ENCODE measurements around the gene COL13A1. TPM values are rescaled to one million over a fixed set of nuclear protein-coding genes. Genes with fewer than 3 reads are reported as not detected.

The COL13A1 gene
- total and polyA plus RNA-seq, 2 of the 8 experiments (the other 6 are each of a cell fraction or from before 2014, with no cell fraction given) = 2.6 to 5.2 TPM

GRCh38 chr10:69961881-69962745 lies 160.4 kb downstream of the COL13A1 start (continued):
- no peak for TF ChIP-seq CHD7 (IDR thresholded peaks at IDR 0.05; ENCODE audit: insufficient replicate concordance, low read length)

All from H1 (cell line).